Mesodermal cell (in vitro differentiated cells): ENCODE measurements around the gene UAP1.
A peak's percentile ranks its signal among the peaks of the same experiment; 100 is the strongest.

Experiments
- H3K27ac ChIP-seq: 2 replicates; pipeline ENCODE4 v1.7.0; 2013; ENCODE audit warnings: mild to moderate bottlenecking, low read depth, low read length, moderate library complexity; ENCODE audit not compliant: severe bottlenecking
- H3K36me3 ChIP-seq: 2 replicates; pipeline ENCODE4 v1.7.1; 2013; ENCODE audit warnings: mild to moderate bottlenecking, low read length, moderate library complexity; ENCODE audit not compliant: control insufficient read depth, insufficient read depth
- H3K4me1 ChIP-seq: one replicate; pipeline ENCODE4 v1.7.1; 2013; ENCODE audit warnings: mild to moderate bottlenecking, low read length; ENCODE audit not compliant: insufficient read depth, control insufficient read depth, poor library complexity, severe bottlenecking
- H3K4me3 ChIP-seq: 2 replicates; pipeline ENCODE4 v1.7.0; 2013; ENCODE audit warnings: low read length, control low read depth, mild to moderate bottlenecking; ENCODE audit not compliant: insufficient read depth, poor library complexity, severe bottlenecking; ENCODE audit errors: extremely low read depth
- H3K9me3 ChIP-seq: 2 replicates; pipeline ENCODE4 v1.7.1; 2013; ENCODE audit warnings: mild to moderate bottlenecking, low read length, moderate library complexity; ENCODE audit not compliant: control insufficient read depth
- WGBS, 2 experiments: methylation state at CpG; one replicate each; pipeline ENCODE4 v1.1.5; 2013; ENCODE audit warnings: missing lambda C conversion rate in 2 of 2; ENCODE audit not compliant: insufficient coverage in 2 of 2; 5-methylcytosine and 5-hydroxymethylcytosine counted together

Gene UAP1

DNA sequence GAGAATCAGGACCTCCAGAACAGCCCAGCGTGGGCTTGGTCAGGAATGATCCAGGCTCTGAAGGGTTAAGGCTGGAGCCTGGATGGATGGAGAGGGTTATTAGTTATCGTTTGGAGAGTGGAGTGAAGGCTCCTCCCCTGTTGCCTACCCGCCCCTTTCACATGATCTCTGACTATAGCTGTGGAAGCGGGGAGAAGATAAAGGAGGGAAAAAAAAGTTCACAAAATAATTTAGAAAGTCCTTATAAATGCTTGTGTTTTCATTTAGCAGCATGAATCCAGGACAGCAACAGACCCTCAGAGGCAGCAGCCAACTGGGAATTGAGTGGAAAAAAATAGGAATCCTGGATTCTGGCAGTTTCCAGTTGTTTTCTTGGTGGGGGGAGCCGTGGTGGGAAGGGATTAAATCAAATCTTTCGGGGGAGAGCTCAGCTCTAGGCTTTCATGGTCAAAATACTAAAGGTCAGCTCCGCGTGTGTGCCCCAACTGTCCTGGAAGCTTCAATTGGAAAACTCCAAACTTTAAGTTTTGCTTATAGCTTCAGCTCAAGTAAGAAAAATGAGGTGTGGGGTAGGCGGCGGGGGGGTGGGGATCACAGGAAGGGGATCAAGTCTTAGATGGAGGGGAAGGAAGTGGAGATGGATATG is 70.1 kb downstream of the UAP1 start:
- Histone ChIP-seq H3K4me1 (peaks cover 22% of the 10 kb centered on the region), H3K4me3 (no peak overlapping the region), H3K36me3 (no peaks in the 10 kb centered on the region), H3K9me3 (no peaks in the 10 kb centered on the region), H3K27ac (peak overlapping the region; percentile 94)
- 77 to 78% methylated on average over 4 to 6 of the region's 10 CpGs for WGBS, 2 experiments

DNA sequence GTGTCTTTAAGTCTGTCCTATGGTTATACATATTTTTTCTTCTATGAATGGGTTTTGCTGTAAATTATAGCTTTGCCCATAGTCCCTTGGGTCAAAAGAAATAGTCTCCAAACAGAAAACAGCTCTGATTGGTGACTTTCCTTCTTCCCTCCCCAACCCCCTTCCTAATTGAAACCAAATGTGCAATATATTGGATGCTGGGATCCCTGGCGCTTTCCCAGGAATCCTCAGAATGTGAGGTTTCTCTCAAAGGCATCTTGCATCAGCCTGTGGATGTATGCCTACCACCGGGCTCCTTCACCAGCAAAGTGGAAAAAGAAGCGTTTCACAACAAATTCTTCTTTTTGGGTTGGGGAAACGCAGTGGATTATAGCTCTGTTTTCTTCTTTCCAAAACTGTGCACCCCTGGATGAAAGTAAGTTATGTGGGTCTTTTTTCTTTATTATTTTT is 70.7 kb downstream of the UAP1 start, which contains the start of gene DDR2:
DDR2 (plus strand) TSS at position 248 of the 450 bp plus-strand sequence. CDS start 86,600 bp downstream, outside the sequence.
- peak within 1 kb of the TSS; percentile 18 for H3K4me3 ChIP-seq
- no peaks in the 10 kb centered on the region for H3K36me3 ChIP-seq
- H3K27ac ChIP-seq, result peak within 1 kb of the TSS; percentile 94
- no peaks in the 10 kb centered on the region for H3K9me3 ChIP-seq
- H3K4me1 ChIP-seq, result peaks cover 21% of the 10 kb centered on the region
- WGBS, 2 experiments, result 87% methylated on average over 4 of the region's 4 CpGs; no CpG with 5 or more reads in 1 of the 2 experiments

DNA sequence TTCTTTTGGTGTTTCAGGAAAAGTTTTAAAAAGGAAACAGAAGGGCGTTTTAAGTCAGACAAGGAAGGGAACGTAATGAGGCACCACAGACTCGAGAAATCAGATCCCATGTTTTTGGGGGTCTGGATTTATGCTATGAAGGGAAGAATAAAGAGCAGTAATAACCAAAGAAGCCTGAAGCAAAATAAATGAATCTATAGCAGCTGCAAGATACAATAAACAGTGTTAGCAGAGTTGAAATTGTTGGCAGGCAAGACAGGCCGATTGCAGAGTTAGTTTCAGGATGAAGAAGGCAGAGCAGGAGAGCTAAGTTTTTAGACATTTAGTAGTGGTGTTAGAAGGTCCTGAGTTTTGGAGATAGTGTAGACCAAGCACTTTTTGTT is 71.2 kb downstream of the UAP1 start:
- Histone ChIP-seq H3K27ac (peak overlapping the region; percentile 94), H3K4me1 (peaks cover 21% of the 10 kb centered on the region), H3K36me3 (no peaks in the 10 kb centered on the region), H3K9me3 (no peaks in the 10 kb centered on the region), H3K4me3 (peak overlapping the region; percentile 18)
- WGBS, 2 experiments, result 88% methylated on average over 3 to 4 of the region's 4 CpGs

DNA sequence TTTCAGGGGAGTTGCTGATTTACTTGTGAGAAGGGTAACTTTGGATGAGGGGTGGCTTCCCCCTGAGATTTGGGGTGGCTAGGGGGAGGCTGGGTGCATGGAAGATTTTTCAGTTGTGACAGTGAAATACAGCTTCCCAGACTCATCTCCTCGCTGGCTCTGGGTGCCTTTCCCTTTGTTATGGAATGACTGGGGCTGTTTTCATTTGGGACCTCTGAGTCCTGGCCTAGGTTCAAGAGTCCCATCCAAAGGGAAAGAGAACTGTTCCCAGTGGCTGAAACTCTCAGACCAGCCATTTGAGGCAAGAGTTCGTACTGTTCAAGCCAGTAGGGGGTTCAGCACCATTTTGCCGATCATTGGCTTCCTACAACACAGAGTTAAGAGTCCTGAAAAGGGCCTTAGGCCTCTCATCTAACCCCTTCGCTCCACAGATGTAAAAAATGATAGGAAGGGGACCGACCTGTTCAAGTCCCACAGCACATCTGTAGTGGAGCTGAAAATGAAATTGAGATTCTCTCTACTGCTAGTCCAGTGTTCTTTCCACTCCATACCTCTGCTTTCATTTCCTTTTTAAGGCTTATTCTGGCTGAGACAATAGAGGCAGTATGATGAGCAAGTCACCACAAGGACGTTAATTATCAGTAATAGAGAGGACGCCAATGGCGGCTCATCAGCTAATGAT is 71.7 kb downstream of the UAP1 start:
- Histone ChIP-seq H3K9me3 (no peaks in the 10 kb centered on the region), H3K27ac (peak overlapping the region; percentile 94), H3K4me1 (peaks cover 21% of the 10 kb centered on the region), H3K4me3 (peak overlapping the region; percentile 18), H3K36me3 (no peaks in the 10 kb centered on the region)
- WGBS, 2 experiments, result 93 to 94% methylated on average over 4 to 6 of the region's 8 CpGs

DNA sequence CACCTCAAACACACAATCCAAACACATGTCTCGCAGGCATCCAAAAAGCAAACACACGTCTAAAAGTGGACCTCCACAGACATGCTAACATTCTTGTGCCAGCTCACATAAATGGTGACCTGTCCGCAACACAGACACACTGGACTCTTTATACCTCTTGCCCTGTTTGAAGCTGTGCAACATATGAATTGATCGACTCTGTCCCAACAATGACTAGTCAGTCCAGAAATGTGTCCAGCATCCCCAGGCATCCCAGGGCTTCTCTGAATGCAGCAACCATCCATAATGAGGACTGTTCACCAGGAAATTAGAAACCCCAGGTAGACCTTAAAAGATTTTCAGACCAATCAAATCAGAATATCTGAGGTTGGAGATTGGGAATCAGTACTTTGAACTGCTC is 73.9 kb downstream of the UAP1 start:
- Histone ChIP-seq H3K4me3 (no peak overlapping the region), H3K4me1 (peaks cover 18% of the 10 kb centered on the region), H3K27ac (no peak overlapping the region), H3K36me3 (no peaks in the 10 kb centered on the region), H3K9me3 (no peaks in the 10 kb centered on the region)
- 87 to 93% methylated on average over 3 to 4 of the region's 4 CpGs for WGBS, 2 experiments

DNA sequence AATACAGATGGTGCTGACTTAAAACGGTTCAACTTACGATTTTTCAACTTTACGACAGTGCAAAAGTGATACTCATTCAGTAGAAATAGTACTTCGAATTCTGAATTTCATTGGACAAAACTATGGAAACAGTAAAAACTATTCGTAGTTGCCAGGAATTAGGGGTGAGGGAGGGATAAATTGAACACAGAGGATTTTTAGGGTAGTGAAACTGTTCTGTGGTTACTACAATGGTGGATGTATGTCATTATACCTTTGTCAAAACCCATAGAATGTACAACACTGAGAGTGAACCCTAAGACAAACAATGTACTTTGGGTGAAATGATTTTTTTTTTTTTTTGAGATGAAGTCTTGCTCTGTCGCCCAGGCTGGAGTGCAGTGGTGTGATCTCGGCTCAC is 78.2 kb downstream of the UAP1 start:
- Histone ChIP-seq H3K4me1 (no peaks in the 10 kb centered on the region), H3K27ac (no peak overlapping the region), H3K36me3 (no peaks in the 10 kb centered on the region), H3K4me3 (no peak overlapping the region), H3K9me3 (no peaks in the 10 kb centered on the region)
- WGBS, 2 experiments, result 99 to 100% methylated on average over 5 to 7 of the region's 7 CpGs

DNA sequence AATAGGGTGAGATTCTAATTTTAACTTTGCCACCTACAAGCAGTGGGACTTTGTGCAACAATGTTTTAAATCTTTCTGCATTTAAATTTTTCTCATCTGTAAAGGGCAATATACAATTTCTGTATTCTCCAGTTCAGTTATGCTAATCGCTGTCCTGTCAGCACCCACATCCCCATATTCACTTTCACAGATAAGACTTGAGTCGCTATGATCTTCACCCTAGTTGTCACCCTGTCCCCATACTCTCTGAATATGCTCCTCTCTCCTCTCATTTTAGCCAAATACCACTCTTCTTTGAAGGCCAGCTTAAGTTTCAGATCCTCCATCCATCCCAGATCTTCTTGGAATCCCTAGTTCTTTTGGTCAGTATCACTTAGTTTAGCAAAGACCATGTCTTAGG is 79.6 kb downstream of the UAP1 start:
- Histone ChIP-seq H3K4me1 (no peaks in the 10 kb centered on the region), H3K9me3 (no peaks in the 10 kb centered on the region), H3K36me3 (no peaks in the 10 kb centered on the region), H3K27ac (no peak overlapping the region), H3K4me3 (no peak overlapping the region)
- 100% methylated on average over 2 of the region's 2 CpGs for whole genome bisulfite sequencing, 2 experiments

DNA sequence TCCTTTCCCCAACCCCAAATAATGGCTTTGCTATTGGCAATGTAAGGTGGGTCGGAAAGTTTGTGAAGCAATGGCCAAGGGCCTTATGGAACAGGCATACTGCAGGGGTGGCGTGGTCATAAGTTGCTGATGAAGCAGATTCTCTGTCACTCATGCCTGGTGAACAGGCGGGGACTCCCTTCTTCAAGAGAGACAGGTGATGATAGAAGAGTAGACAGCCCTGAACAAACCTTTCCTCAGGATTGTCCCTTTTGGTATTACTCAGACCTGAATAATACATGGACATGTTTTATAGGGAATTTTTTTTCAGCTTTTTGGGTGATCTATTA is 83.4 kb downstream of the UAP1 start:
- Histone ChIP-seq H3K4me3 (no peak overlapping the region), H3K36me3 (no peaks in the 10 kb centered on the region), H3K9me3 (no peaks in the 10 kb centered on the region), H3K4me1 (peaks cover 3% of the 10 kb centered on the region), H3K27ac (no peak overlapping the region)
- 98 to 100% methylated on average over 2 to 3 of the region's 3 CpGs for WGBS, 2 experiments

DNA sequence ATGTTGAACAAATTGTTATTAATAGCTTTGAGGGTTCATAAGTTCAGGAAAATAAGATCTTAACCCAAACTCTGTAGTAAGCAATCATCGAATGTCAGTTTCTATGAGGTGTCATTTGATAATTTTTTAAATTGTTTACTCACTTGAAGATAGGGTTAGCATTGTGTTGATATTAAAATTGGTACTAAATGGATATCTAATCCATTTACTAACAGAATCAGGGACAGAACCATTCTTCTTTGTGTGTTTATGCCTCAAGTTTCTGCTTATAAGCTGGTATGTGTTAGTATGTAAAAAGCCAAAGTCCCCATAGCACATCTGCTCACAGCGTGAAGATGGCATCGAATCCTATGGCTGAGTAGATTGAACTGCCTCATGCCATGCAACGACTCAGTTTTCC is 84.1 kb downstream of the UAP1 start:
- 94% methylated on average over 3 of the region's 4 CpGs for WGBS, 2 experiments
- Histone ChIP-seq H3K9me3 (no peaks in the 10 kb centered on the region), H3K27ac (no peak overlapping the region), H3K36me3 (no peaks in the 10 kb centered on the region), H3K4me3 (no peak overlapping the region), H3K4me1 (peaks cover 3% of the 10 kb centered on the region)

DNA sequence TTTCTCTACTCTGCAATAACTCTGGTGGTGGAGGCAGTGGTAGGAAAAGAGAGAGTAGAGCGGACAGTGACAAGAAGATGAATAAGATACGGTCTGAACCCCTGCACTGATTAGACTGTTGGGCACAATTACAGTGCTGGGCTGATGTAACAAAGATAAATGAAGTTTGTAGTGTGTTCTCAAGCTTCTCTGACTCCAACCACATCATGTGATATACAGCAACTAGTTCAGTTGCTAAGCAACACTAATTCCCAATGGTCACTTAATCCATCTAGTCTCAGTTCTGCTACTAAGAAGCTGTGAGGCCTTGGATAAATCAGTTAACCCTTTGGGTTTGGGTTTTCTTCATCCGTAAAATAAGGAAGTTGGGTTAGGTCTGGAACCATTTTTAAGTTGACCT is 88.1 kb downstream of the UAP1 start:
- H3K9me3 ChIP-seq, result no peaks in the 10 kb centered on the region
- WGBS, 2 experiments, result 83% methylated on average over 1 of the region's 3 CpGs; no CpG with 5 or more reads in 1 of the 2 experiments
- H3K36me3 ChIP-seq, result no peaks in the 10 kb centered on the region
- peaks cover 3% of the 10 kb centered on the region for H3K4me1 ChIP-seq
- H3K27ac ChIP-seq, result no peak overlapping the region
- no peak overlapping the region for H3K4me3 ChIP-seq
